Activated CD8-positive, alpha-beta memory T cell treated with anti-CD3 and anti-CD28 coated beads, Interleukin-2, amount 50 U/mL, for 1 hour (primary cell): ENCODE results near the gene LMNA.

ENCODE experiments used
- DNase-seq: peaks from one replicate; pipeline ENCODE4 v3.0.0-alpha.2; 2020; ENCODE audit errors: extremely low read depth

The LMNA gene

DNA sequence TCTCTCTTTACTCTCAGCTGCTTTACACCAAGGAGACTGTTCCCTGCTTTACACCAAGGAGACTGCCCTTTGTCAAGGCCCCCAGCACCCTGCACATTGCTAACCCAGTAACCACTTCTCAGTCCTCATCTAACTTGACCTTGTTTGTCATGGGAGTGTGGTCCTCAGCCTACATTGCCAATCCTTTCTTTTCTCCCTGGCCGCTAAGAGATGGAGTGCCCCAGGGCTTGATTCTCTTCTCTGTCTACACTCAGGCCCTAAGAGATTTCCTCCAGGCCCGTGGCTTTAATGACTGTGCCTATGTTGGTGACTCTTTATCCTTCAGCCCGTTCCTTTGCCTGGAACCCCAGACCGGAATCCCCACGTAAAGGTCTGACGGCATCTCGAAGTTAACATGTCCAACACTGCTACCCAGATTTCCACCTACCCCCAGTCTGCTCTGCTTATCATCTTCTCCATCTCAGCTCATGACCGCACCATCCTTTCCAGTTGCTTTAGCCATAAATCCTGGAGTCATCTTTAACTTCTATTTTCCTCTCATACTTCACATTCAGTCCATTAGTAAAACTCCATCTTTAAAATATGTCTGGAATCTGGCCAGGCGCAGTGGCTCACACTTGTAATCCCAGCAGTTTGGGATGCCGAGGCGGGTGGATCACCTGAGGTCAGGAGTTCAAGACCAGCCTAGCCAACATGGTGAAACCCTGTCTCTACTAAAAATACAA is 29.4 kb downstream of the LMNA start:
- no peak for DNase-seq

DNA sequence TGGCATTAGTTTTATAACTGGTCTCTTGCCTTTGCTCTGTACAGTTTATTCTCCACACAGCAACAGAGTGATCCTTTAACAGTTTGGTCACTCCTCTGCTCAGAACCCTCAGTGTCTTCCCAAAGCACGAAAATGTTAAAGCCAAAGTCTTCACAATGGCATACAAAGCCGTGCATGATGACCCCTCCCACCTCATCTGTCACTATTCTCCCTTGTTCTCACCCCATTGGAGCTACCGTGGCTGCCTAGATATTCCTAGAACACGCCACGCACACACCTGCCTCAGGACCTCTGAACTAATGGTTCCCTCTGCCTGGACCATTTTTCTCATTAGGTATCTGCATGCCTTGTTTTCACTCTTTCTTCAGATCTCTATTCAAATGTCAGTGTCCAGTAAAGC is 30.2 kb downstream of the LMNA start:
- no peak for DNase-seq

DNA sequence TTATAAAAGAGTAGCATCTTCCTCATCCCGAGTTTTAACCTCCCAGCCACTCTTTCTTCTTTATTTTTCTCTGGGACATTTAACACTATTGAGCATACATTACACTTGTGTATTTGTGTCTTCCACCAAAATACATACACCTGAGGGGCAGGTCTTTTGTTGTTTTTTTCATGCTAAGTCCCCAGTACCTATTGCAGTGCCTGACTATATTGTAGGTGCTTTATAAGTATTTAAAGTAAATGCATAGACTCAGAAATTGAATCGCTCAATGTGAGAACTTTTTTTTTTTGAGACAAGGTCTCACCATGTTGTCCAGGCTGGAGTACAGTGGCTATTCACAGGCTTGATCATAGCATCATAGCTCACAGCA is 31.1 kb downstream of the LMNA start:
- DNase-seq: no peak

DNA sequence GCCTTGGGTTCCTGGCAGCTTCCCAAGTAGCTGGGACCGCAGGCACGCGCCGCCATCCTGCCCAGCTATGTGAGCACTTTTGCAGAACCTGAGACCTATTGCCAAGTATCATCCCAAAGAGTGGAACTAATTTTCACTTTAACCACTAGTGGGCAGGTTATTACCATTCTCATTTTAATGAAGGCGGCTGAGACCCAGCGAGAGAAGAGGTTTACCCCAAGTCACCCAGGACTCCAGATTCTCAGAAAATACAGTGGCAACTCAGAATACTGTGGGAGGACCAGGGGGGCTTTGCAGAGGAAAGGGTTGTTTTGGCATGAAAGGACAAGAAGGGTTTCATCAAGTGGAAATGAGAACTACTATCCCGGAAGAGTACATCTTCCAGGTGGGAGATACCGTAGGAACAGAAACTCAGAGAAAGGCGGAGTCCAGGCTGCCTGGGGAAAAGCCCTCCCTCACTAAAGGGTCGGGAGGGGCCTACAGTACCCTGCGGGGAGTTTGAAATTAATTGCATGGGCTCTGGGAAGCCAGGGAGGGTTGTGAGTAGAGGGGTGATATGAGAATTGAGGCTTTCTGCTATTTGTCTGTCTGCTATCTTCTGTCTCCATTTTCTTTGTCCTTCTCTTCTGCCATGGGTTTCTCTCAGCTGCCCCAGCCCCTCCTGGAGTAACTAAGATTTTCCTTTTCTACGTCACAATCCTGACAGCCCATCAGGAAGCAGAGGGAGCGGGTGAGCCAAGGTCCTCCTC is 31.7 kb downstream of the LMNA start:
- no peak for DNase-seq

DNA sequence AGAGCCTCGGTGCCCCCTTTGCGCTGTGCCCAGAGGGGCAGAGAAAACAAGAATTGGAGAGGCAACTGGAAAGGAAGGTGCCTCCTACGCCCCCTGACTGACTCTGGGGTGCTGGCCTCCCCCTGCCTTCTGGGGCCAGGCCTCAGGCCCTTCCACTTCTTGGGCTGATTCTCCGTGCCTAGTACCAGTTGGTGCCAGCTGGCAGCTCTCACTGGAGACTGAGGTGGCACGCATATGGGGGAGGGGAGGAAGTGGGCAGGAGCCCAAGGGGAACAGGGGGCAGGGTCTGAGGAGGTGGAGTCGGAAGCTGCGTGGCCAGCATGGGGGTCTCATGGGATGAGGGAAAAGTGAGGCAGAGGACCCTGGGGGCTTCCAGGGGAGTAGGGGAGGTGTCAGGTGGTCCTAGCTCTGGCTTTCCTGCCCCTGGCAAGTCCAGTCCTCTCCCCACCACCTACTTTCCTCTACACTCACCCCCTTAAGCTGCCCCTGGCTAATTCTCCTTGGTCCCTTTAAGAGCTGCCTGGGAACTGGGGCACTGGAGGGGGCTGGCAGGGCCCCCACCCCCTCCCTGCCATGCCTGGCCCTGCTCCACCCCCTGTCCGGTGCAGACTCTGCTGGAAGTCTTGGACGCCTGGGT is 32.4 kb downstream of the LMNA start:
- DNase-seq: no peak

DNA sequence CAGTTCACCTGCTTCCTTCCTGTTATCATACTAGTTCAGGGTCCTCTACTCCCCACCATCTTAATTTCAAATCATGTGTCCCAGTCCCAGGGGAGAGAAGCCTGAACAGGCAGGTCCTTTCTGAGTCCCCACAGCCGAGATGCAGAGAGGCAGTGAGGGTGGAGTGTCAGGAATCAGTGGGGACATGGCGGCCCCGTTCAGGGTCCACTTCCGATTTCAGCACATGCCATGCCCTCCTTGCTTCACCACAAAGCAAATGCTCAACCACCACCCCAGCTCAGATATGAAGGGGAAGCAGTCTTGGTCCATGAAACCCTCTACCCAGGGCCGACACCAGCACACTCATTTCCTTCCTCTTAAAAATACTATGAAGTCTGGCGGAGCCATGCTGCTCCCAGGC is 33.7 kb downstream of the LMNA start:
- no peak for DNase-seq

DNA sequence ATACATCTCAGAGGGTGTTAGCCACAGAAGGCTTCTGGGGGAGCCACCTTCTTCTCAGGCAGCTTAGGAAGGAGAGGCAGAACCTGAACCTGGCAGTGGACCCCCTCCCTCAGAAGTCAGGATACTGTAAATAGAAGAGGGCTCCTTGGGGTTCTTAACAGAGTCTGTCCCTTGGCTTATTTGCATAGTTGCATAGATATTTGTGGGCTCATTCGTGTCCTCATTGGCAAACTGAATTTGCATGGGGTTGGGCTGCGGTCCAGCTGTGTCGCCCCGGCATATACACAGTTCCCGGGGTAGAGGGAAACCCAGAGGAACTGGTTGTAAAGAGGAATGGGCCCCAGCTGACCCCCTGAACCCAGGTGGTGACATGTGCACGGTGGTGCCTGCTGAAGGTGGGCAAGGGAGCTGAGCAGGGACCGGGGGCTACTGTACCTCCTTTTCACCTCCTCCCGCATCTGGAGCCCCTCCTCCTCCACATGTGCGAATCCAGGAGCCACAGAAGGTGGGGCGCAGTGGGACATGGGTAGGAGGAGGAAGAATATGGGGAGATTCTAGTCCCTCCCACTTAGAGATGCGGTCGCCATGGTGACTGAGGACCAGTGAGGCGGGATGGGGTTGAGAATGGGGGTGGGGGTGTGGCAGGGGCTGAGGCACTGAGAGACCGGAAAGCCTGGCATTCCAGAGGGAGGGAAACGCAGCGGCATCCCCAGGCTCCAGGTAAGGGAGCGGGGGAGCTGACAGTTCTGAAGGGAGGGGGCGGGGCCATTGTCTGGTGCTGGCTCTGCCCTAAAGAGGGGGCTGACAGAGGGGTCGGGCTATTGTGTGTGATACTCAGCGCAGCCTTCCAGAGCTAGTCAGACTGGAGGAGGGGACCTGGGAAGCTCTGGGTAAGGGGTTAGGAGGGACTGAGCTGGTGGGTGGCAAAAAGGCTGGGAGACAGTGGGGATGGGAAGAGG is 35.1 kb downstream of the LMNA start:
- no peak for DNase-seq

DNA sequence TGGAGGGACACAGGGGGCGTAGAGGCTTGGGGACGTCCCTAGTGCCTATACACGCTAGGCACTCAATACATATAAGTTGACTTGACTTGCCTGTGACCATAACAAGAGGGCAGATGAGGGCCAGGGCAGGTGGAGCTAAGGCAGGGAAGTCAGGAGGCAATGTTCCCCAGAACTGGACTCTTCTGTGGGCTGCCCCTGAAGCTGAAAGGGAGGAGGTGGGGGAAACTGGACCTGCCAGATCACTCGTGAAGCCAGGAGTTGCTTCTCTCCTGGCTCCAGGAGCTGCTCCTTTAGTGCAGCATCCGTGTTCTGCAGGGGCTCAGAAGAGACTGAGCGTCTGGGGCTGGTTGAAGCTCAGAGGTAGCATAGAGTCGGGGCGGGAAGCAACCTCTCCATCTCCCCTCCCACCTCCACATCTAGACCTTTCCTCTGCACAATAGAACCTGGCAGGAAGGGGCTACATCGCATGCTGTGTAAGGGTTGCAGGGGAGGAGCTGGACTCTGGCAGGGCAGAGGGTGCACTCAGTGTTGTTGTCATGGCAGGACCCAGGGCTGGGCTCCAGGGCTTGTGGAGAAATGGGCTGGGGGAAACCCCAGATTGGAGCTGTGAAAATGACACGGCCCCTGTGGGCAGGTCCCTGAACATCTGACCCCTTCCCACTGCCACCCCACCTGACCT is 36.0 kb downstream of the LMNA start:
- DNase-seq: no peak

DNA sequence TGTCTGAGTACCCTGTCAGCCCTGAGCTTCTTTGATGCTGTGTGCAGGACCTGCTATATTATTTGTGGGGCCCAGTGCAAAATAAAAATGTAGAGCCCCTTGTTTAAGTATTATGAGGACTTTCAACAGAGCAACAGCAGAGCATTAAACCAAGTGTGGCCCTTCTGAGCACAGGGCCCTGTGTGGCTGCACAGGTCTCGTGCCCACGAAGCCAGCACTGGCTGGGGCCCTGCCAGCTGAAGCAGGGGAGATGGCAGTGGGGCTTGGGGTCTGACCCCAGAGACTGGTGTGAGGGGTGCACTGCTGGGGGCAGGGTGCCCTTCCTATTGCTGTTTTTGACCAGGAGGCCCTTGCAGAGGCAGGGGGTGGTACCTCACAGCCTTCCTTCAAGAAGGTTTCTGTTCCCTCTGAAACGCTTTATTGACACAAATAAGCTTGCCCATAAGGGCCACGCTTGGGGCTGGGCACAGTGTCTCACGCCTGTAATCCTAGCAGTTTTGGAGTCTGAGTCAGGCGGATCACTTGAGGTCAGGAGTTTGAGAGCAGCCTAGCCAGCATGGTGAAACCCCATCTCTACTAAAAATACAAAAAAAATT is 36.7 kb downstream of the LMNA start:
- DNase-seq: no peak

DNA sequence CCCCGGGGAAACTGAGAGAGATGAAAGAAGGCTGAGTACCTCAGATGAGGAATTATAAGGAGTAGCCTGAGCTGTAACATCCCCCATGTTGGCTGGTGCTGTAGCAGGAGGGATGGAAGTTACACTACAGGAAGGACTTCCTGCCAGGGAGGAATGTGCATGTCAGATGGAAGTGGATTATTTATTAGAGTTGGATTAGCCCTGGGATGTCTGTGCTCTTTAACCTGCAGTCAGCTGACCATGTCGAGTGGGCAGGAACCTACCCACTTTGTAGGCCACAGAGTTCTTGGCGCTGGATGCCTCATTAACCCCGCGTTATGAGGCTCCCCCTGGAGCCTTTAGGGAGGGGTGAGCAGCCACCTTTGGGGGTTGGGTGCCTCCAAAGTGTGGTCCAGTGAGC is 38.1 kb downstream of the LMNA start:
- no peak for DNase-seq

DNA sequence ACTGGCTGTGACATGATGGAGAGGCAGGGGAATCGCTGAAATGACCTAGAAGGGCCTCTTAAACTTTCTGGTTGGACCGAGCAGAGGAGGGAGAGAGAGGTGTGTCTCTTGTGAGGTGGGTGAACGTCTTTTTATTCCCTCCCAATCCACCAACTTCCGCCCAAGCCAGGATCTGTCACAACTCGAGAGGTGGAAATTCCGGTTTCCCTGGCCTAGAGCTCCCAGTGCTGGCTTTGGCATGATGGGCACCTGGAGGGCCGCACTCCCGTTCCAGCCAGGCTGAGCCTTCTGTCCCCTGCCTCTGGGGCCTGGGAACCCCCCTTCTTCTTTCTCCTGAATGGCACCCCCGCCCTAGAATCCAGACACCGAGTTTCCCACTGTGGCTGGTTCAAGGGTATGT is 38.9 kb downstream of the LMNA start, which contains the start of gene SEMA4A:
SEMA4A (plus strand) TSS at position 224 of the 400 bp plus-strand sequence. CDS start 994 bp downstream, outside the sequence.
- no peak for DNase-seq

DNA sequence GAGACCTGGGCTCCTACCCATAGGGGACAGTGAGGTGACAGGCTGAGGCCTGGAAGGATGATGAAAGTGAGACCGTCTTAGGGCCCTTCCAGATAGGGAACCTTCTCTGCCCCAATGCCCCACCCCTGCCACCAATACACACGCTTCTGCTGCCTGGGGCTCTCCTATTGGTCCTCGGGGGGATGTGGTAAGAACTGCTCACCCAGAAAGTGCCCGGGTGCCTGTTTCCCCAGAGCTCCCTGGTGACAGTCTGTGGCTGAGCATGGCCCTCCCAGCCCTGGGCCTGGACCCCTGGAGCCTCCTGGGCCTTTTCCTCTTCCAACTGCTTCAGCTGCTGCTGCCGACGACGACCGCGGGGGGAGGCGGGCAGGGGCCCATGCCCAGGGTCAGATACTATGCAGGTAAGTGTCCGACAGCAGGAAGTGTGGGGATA is 39.8 kb downstream of the LMNA start:
- DNase-seq: no peak

DNA sequence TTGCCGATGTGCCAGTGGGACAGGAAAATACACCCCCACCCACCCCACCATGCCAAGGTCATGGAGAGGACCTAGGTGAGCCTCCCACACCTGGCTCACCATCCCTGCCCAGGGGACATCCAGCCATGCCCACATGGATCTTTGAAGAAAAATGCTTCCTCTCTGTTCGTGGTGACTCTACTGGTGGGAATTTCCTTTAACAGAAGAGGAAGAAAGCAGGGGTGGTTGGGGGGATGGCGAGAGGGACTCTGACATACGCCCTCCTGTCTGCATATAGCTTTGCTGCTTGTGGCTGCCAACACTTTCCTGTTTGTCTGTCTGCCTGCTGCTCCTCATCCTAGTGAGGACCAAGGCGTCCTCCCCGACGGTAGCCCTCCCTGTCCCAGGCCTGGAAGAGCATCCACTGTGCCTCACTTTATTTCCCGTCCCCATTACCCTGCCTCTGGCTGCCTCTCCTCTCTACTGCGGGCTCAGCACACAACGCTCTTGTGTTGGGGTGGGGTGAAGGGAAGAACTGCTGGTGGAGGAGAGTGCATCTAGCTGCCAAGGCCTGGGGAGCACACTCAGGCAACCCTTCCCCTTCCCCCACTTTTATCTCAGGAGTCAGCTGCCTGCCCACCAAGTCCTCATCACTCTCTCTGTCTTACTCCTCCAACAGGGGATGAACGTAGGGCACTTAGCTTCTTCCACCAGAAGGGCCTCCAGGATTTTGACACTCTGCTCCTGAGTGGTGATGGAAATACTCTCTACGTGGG is 41.4 kb downstream of the LMNA start:
- no peak for DNase-seq

DNA sequence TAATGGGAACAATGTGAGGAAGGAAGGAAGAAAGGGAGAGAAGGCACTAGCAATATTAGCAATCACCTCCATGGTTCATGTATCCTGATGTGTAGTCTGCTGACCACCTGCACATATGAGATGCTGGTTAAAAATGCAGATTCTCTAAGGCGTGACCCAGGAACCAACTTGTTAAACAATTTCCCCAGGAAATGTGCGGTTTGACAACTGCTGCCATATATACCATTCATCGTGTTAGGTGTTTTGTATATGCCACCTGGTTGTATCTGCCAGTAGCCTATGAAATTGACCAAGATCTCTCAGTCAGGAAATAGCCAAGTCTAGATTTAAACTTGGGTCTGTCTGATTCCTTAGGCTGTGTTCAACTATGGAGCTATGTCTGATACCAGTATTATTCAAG is 43.0 kb downstream of the LMNA start:
- no peak for DNase-seq

DNA sequence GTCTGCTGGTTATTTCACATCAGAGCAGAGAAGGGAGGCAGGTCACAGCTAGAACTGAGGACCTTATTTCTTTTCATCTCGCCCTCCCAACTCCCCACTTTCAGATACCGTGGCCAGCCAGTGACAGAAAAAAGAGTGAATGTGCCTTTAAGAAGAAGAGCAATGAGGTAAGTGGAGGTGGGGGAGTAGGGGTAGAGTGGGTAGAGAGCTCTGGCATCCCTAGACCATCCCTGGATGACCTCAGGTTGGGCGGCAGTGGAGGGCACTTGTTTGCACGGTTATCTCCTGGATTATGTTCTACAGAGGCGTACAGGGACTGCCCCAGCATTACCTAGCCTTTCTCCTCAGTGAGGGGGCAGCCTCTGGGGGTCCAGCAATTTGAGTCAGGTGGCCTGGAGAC is 43.5 kb downstream of the LMNA start:
- no peak for DNase-seq

DNA sequence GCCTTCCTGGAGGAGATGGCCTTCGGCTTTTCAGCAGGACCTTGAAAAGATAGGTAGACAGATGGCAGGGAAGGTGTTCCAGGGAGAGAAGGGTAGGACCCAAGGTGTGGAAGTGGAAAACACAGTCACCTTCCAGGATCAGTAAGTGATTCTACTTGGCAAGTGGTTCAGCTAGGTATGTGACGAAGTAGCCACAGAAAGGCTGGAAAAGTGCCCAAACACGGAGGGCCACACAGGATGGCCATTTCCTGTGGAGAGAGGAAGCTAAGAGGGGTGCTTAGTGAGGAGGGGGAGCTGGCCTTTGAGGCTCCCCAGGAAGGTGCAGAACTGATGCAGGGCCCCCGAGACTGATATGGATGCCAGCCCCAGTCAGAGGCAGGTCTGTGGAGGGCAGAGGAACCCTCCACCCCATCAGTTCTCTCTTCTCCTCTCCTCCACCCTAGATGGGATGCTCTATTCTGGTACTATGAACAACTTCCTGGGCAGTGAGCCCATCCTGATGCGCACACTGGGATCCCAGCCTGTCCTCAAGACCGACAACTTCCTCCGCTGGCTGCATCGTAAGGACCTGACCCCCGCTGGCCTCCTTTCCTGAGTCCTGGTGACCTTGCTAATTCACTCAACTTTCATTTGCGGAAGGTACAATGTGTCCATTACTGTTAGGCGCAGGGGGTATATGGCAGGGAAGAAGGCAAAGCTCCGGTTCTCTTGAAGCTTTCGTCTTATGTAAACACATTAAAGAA is 45.7 kb downstream of the LMNA start:
- no peak for DNase-seq

DNA sequence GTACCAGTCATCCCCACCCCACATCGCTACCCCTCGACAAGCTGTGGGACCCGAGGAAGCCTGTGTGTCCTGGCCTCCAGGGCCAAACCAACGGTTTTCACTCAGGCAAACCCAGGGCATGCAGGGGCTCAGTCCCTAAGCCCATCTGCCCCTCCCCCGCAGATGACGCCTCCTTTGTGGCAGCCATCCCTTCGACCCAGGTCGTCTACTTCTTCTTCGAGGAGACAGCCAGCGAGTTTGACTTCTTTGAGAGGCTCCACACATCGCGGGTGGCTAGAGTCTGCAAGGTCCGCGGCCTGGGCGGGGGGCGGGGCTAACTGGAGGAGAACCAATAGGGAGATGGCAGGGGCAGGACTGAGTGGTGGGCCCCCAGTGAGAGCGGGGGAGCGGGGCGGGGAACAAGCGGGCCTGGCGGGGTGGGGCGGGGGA is 46.2 kb downstream of the LMNA start:
- no peak for DNase-seq

DNA sequence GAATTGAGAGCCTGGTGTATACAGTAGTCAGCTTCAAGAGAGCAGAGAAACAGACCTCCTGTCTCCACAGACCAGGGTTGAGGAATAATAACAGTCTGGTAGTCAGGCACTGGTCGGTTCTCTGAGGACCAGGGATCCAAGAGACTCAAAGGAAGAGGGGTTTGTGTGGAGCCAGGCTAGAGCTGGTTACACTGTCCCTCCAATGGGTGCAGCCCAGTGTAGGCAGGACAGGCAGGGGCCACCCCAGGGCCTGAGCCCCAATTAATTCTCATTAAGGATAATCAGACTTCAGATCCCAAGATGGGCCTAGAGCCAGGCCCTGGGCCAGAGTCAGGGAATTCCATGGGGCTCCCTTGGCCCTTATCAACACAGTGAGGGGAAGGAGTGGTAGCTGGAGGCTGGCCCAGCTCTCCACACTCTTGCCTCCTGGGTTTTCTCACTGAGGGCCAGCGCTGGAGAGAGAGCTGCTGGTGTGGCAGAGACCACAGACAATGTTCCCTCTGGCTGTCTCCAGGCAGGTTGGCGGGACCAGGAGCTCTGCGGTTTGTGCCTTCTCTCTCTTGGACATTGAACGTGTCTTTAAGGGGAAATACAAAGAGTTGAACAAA is 48.0 kb downstream of the LMNA start:
- no peak for DNase-seq

DNA sequence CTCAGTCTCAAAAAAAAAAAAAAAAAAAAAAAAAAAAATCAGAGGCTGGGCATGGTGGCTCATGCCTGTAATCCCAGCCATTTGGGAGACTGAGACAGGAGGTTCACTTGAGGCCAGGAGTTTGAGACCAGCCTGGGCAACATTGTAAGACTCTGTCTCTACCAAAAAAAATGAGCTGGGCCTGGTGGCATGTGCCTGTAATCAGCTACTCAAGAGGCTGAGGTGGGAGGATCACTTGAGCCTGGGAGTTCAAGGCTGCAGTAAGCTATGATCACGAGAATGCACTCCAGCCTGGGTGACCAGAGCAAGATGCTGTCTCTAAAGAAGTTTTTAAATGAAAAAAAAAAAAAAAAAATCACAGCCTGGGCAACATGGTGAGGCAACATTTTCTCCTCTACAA is 49.2 kb downstream of the LMNA start:
- DNase-seq: no peak
